Vagina (tissue), 2 donors: Measurements from ENCODE around the gene GNAO1. TPM values are rescaled to one million over a fixed set of nuclear protein-coding genes. Genes with fewer than 3 reads are reported as not detected.

Experiments used
- microRNA-seq: library from miRNA; unstranded; fragments of <30 nt; microRNA quantifications from one replicate; pipeline ENCODE4, GENCODE V29; 2017; ENCODE audit warnings: borderline number of aligned reads, borderline replicate concordance
- small RNA-seq: library from RNA; depleted of rRNA; stranded (forward); fragments of <200 nt; gene quantifications from one replicate; pipeline ENCODE3, GENCODE V24; 2016
- total RNA-seq: library from RNA; depleted of rRNA; stranded (reverse); fragments of >200 nt; gene quantifications from one replicate; pipeline ENCODE4 v1.2.3, GENCODE V29; 2016

GNAO1 gene
- total RNA-seq, 1 donor from 2014 or later: 16.2 TPM

Small RNAs within 50 kb of the gene (microRNA-seq; reads per million reads assigned to microRNA genes)
- gene MIR3935: not detected

Small RNAs within 50 kb of the gene (small RNA-seq; reads per million reads assigned to genes)
- gene MIR3935: not detected

Other genes with a start within 250 kb of the GNAO1 start
- gene AMFR, start 234.1 kb downstream of the GNAO1 start, total RNA-seq: 132 TPM